HFF-Myc (cell line): ENCODE results near the gene KIAA1671.
A peak's percentile ranks its signal among the peaks of the same experiment; 100 is the strongest.

Experiments
- DNase-seq: peaks from one replicate; pipeline ENCODE4 v3.0.0-alpha.2; 2011; ENCODE audit warnings: low read depth; ENCODE audit errors: extremely low read depth
- H3K4me3 ChIP-seq: replicated peaks from 2 replicates; pipeline ENCODE4 v1.5.1; 2011; ENCODE audit warnings: low read depth, mild to moderate bottlenecking, control low read depth, low read length
- CTCF ChIP-seq: IDR thresholded peaks from 2 replicates; pipeline ENCODE4 v1.5.1; 2012; ENCODE audit warnings: mild to moderate bottlenecking, low read depth, low read length, control low read depth; ENCODE audit errors: missing control alignments

The KIAA1671 gene

DNA sequence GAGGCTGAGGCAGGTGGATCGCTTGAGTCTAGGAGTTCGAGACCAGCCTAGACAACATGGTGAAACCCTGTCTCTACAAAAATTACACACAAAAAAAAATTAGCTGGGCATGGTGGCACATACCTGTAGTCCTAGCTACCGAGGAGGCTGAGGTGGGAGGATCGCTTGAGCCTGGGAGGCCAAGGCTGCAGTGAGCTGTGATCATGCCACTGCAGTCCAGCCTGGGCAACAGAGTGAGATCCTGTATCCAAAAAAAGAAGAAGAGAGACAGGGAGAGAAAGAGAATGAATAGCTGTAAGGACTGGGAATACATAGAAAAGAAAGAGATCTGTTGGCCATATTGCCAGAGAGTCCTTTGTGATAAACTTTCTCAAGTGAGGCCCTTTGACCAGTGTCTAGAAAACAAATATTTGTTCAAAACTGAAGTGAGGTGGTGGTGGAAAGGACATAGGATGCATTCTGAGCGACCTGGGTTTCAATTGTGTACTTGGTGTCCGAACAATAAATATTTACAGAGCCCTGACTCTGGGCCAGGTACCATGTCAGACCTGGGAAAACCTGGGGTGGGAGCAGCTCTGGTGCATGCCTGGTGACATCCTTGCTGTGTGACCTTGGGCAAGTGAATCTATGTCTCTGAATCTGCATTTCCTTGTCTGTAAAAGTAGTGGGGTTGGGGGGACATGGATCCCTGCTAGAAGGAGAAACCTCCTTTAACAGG lies 157.5 kb downstream of the KIAA1671 start:
- TF ChIP-seq CTCF: no peak
- H3K4me3 ChIP-seq: no peak overlapping the region
- no peak for DNase-seq

DNA sequence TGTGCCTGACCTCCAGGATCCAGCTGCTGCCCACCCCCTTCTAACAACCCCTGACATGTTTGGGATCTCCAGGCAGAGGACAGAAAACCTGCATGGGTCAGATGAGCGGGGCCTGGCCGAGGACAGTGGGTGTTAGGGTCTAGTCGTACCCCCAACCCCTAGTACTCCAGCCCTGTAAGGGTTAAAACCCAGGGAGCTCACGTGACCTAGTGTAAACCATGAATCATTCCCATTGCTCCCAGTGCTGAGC lies 158.0 kb downstream of the KIAA1671 start:
- H3K4me3 ChIP-seq: no peak overlapping the region
- DNase-seq: no peak
- TF ChIP-seq CTCF: no peak

- H3K4me3 ChIP-seq: peak overlapping the region; percentile 43
- DNase-seq: peak; percentile 42
- peak; percentile 63 for TF ChIP-seq CTCF
These were observed 158.5 kb downstream of the KIAA1671 start for GRCh38 chr22:25110846-25111578.

DNA sequence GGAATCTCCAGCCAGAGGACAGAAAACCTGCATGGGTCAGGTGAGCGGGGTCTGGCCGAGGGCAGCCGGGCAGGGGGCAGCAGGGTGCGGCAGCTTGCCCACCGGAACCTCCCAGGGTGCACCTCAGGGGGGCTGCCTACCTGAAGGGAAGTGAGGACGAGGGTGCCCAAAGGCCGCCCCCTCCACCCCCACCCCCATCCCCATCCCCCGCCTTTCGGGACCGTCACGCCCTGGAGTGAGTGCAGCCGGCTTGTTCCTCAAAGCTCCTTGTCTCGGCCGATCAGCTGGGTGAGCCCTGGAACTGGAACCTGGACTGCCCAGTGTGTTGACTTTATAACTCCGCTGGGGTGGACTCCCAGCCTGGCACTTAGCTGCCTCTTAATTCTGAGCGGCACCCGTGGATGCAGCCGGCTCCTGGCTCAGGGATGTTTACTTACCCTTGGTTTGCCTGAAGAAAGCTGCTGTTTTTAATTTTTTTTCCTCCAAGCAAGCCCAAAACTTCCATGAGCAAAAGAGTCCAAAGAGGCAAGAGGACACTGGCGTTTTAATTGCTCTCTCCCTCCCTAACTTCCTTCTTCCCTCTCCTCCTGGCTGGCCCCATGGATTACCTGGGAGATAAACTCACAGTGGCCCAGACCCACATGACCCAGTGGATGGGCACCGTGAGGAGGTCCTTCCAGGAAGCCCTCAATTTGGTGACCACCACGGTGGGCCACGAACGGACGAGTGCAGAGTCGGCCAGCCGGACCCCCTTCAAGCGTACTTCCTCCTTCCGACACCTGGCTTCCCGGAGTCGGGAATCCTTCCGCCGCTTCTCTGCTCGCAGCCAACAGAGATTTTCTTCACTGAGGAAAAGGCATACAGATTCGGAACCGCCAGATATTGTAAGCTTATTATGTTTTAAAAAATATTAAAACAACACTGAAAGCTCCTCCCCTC lies 159.3 kb downstream of the KIAA1671 start:
- no peak for DNase-seq
- H3K4me3 ChIP-seq: peak overlapping the region; percentile 43
- TF ChIP-seq CTCF: no peak

- no peak overlapping the region for H3K4me3 ChIP-seq
- no peak for DNase-seq
- TF ChIP-seq CTCF: no peak
These were observed 160.2 kb downstream of the KIAA1671 start for GRCh38 chr22:25112538-25113253.

DNA sequence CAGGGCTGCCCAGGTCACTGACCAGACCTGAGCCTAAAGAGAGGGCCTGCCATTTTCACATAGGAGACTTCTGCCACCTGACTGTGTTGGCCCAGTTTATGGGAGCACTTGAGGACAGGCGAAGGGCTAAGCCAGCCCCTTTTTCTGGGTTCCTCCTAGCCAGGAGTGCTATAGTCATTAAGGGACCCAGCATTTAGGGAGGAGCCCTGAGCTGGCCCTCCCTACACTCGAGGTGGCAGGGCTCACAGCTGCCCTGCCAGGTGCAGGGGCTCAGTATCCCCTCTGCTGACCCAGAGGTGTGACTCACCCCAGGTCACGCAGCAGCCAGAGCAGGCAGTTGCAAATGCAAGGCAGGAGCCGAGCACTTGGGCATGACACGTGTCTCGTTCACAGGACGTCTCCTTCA lies 160.8 kb downstream of the KIAA1671 start:
- no peak for TF ChIP-seq CTCF
- no peak overlapping the region for H3K4me3 ChIP-seq
- no peak for DNase-seq
